Peyer's patch (tissue), 4 donors: ENCODE results near the gene RAD51AP1.
"Not testable (repeated sequence)": the region's sequence is repeated elsewhere in the genome, so short reads cannot be mapped to it uniquely, and the experiment has no call there.

ENCODE experiments used
- POLR2A ChIP-seq, 2 donors: fragments of 450-650 bp; IDR thresholded peaks; one replicate each; pipeline ENCODE4 v1.5.1; 2017; ENCODE audit warnings: antibody characterized with exemption in 2 of 2, mild to moderate bottlenecking in 2 of 2, moderate library complexity in 2 of 2
- TF ChIP-seq, protein P1 (sequence below), 6 experiments: fragments of 450-650 bp in 4 of 6; fragments of 200-600 bp in 2 of 6; sonication (generic) in 1 of 6; IDR thresholded peaks; one replicate each; pipeline ENCODE4 v1.5.1; 2017 to 2019; ENCODE audit warnings: antibody characterized with exemption in 6 of 6, mild to moderate bottlenecking in 3 of 6, moderate library complexity in 1 of 6

- TF ChIP-seq, protein P1, sequence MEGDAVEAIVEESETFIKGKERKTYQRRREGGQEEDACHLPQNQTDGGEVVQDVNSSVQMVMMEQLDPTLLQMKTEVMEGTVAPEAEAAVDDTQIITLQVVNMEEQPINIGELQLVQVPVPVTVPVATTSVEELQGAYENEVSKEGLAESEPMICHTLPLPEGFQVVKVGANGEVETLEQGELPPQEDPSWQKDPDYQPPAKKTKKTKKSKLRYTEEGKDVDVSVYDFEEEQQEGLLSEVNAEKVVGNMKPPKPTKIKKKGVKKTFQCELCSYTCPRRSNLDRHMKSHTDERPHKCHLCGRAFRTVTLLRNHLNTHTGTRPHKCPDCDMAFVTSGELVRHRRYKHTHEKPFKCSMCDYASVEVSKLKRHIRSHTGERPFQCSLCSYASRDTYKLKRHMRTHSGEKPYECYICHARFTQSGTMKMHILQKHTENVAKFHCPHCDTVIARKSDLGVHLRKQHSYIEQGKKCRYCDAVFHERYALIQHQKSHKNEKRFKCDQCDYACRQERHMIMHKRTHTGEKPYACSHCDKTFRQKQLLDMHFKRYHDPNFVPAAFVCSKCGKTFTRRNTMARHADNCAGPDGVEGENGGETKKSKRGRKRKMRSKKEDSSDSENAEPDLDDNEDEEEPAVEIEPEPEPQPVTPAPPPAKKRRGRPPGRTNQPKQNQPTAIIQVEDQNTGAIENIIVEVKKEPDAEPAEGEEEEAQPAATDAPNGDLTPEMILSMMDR (IDR thresholded peaks at IDR 0.05): not testable (repeated sequence)
- TF ChIP-seq POLR2A (IDR thresholded peaks at IDR 0.05): not testable (repeated sequence)
Observed at GRCh38 chr12:4508503-4508902, 30.2 kb upstream of the RAD51AP1 start.
